Suprapubic skin (tissue), 4 donors: ENCODE measurements around the gene CD300A.

Experiments used
- CTCF ChIP-seq, 2 donors: fragments of 200-600 bp in 1 of 2; fragments of 450-650 bp in 1 of 2; sonication (generic) in 1 of 2; IDR thresholded peaks; one replicate each; pipeline ENCODE4 v1.5.1; 2016 to 2019; ENCODE audit warnings: antibody characterized with exemption in 2 of 2, mild to moderate bottlenecking in 1 of 2, moderate library complexity in 1 of 2
- EP300 ChIP-seq: sonication (generic); formaldehyde crosslinking; IDR thresholded peaks from one replicate; pipeline ENCODE4 v1.6.1; 2017; ENCODE audit warnings: antibody characterized with exemption
- POLR2AphosphoS5 ChIP-seq, 3 donors: sonication (generic); formaldehyde crosslinking; IDR thresholded peaks; one replicate each; pipeline ENCODE4 v1.6.1; 2017; ENCODE audit warnings: antibody characterized with exemption in 3 of 3

GRCh38 chr17:74453665-74454196, 12.7 kb upstream of the CD300A start:
- no peak for TF ChIP-seq CTCF (IDR thresholded peaks at IDR 0.05)
- TF ChIP-seq EP300, result no peak
- TF ChIP-seq POLR2AphosphoS5 (IDR thresholded peaks at IDR 0.05), result no peak
